Measurements from ENCODE around the gene SFSWAP. TPM values are rescaled to one million over a fixed set of nuclear protein-coding genes. Genes with fewer than 3 reads are reported as not detected.

SFSWAP gene
- total and polyA plus RNA-seq, 2 of the 13 experiments (the other 11 are each of a cell fraction or from before 2014, with no cell fraction given), result 17.1 to 27.7 TPM

DNA sequence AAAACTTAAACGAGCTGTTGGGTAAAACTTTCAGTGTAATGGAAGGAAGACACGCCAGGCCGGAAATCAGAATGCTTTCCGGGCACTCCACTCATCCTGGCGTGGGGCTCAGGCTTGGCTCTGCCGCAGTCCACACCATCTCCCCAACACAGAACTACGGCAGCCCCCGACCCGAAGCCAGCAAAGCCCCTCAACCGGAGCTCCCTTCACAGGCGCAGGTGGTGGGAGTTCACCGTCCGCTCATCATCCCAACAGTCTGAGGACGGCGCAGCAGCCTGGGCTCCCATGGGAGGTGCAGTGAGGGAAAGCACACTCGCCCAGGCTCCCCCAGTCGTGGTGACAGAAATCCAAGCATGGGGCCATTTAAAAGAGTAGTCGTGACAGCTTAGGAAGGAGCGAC lies 106.4 kb downstream of the SFSWAP start (continued):
- TF ChIP-seq, protein P1, sequence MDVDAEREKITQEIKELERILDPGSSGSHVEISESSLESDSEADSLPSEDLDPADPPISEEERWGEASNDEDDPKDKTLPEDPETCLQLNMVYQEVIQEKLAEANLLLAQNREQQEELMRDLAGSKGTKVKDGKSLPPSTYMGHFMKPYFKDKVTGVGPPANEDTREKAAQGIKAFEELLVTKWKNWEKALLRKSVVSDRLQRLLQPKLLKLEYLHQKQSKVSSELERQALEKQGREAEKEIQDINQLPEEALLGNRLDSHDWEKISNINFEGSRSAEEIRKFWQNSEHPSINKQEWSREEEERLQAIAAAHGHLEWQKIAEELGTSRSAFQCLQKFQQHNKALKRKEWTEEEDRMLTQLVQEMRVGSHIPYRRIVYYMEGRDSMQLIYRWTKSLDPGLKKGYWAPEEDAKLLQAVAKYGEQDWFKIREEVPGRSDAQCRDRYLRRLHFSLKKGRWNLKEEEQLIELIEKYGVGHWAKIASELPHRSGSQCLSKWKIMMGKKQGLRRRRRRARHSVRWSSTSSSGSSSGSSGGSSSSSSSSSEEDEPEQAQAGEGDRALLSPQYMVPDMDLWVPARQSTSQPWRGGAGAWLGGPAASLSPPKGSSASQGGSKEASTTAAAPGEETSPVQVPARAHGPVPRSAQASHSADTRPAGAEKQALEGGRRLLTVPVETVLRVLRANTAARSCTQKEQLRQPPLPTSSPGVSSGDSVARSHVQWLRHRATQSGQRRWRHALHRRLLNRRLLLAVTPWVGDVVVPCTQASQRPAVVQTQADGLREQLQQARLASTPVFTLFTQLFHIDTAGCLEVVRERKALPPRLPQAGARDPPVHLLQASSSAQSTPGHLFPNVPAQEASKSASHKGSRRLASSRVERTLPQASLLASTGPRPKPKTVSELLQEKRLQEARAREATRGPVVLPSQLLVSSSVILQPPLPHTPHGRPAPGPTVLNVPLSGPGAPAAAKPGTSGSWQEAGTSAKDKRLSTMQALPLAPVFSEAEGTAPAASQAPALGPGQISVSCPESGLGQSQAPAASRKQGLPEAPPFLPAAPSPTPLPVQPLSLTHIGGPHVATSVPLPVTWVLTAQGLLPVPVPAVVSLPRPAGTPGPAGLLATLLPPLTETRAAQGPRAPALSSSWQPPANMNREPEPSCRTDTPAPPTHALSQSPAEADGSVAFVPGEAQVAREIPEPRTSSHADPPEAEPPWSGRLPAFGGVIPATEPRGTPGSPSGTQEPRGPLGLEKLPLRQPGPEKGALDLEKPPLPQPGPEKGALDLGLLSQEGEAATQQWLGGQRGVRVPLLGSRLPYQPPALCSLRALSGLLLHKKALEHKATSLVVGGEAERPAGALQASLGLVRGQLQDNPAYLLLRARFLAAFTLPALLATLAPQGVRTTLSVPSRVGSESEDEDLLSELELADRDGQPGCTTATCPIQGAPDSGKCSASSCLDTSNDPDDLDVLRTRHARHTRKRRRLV (CRISPR knock-in tag; IDR thresholded peaks at IDR 0.05), result no peak
- TF ChIP-seq ZNF530 (CRISPR knock-in tag; IDR thresholded peaks at IDR 0.05; ENCODE audit: low read depth) (no peak), SIX4 (CRISPR knock-in tag; IDR thresholded peaks at IDR 0.05) (no peak), RXRB (CRISPR knock-in tag; IDR thresholded peaks at IDR 0.05; ENCODE audit: borderline replicate concordance) (no peak)
- TF ChIP-seq, protein P2, sequence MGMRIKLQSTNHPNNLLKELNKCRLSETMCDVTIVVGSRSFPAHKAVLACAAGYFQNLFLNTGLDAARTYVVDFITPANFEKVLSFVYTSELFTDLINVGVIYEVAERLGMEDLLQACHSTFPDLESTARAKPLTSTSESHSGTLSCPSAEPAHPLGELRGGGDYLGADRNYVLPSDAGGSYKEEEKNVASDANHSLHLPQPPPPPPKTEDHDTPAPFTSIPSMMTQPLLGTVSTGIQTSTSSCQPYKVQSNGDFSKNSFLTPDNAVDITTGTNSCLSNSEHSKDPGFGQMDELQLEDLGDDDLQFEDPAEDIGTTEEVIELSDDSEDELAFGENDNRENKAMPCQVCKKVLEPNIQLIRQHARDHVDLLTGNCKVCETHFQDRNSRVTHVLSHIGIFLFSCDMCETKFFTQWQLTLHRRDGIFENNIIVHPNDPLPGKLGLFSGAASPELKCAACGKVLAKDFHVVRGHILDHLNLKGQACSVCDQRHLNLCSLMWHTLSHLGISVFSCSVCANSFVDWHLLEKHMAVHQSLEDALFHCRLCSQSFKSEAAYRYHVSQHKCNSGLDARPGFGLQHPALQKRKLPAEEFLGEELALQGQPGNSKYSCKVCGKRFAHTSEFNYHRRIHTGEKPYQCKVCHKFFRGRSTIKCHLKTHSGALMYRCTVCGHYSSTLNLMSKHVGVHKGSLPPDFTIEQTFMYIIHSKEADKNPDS (CRISPR knock-in tag; IDR thresholded peaks at IDR 0.05), result no peak
